GM21381 (cell line): Measurements from ENCODE around the gene TMEM200B.
"Not testable (repeated sequence)": the region's sequence is repeated elsewhere in the genome, so short reads cannot be mapped to it uniquely, and the experiment has no call there.

Experiments
- ATAC-seq: cut with Tn5 transposase; IDR thresholded peaks from one replicate; pipeline ENCODE4 v1.9.1; 2021; ENCODE audit warnings: mild to moderate bottlenecking, moderate library complexity; ENCODE audit not compliant: unreplicated experiment

TMEM200B gene

GRCh38 chr1:29123887-29124365, at the start of gene TMEM200B:
Gene TMEM200B (minus strand): TSS chr1:29123903. CDS start chr1:29121828, 2,075 bp downstream.
- no peak for ATAC-seq

- ATAC-seq = no peak
Observed at GRCh38 chr1:29172415-29172939, 48.8 kb upstream of the TMEM200B start.

DNA sequence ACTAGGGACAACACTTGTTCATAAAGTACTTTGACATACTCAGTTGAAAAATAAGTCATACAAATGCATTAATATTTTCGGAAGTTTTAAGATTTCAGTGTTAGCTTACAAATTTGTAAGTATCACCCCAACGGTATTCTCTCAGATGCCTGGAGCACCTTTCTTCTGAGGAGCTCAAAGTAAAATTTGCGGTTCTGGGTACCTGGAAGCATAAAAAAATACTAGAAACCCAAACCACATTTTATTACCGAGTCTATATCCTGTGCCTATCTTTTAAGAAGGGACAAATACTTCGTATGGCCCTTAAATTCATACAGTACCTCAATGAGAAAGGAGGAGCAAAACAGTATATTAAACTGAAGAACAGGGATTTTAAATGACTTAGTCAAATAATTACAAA, 47.8 kb upstream of the TMEM200B start:
- no peak for ATAC-seq

- no peak for ATAC-seq
Observed at GRCh38 chr1:29171089-29171488, 47.4 kb upstream of the TMEM200B start.

DNA sequence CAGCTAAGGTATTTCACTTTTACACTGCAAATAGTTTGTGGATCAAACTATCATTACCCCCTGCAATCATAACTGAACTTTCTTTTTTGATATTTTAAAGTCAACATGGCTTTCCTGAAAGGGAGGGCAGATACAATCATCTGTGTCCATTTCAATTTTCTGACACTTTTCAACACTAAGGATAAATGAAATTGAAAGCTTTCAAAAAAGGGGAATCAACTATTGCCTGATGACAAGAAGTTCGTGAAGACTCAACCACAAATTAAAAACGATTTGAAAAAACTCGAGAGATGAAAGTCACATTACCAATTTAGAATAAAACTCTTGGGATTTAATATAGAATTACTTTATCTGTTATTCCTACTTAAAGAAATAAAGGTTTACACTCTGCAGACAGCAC, 46.3 kb upstream of the TMEM200B start:
- no peak for ATAC-seq

GRCh38 chr1:29167904-29168303, 44.2 kb upstream of the TMEM200B start:
- ATAC-seq = no peak

DNA sequence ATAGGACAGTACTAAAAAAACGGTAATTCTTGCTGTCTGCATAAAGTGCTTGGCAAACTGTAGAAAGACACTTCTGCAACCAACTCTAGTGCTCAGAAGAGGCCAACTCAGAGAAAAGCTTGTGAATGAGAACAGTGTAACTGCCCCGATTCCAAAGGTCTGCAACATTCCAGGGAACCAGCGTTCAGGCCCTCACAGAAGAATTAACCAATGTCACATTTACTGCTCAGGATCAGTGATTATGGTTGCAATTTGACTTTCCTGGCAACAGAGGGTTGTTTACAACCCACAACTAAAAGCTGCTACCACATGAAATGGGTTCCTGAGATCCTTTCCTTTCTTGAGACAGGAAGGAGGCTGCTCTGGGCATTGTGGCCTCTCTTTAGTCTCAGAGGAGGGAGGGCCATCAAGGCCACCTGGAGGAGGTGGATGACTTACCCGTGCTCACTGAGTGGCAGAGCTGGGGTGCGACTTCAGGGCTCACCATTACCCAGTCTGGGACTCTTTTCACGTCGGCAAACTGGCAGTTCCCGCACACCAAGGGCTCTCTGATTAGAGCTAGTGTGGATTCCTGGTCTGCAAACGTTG, 42.7 kb upstream of the TMEM200B start:
- ATAC-seq = no peak

DNA sequence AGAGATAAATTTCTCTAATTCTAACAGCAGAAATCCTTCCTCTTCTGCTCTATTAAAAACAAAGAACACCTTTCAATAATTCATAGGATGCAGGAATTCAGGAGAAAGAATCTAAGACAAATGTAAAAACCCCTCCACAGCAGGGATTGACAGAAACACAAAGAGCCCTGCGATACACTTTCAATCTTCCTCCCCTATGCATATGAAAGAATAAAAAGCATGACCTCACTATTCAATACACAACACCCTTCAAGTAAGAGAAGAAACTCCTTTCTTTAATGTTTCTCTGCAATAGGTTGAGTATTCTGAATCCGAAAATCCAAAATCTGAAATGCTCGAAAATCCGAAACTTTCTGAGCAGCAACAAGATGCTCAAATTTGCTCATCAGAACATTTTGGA, 40.9 kb upstream of the TMEM200B start:
- no peak for ATAC-seq

GRCh38 chr1:29162476-29163138, 38.9 kb upstream of the TMEM200B start:
- ATAC-seq = no peak

DNA sequence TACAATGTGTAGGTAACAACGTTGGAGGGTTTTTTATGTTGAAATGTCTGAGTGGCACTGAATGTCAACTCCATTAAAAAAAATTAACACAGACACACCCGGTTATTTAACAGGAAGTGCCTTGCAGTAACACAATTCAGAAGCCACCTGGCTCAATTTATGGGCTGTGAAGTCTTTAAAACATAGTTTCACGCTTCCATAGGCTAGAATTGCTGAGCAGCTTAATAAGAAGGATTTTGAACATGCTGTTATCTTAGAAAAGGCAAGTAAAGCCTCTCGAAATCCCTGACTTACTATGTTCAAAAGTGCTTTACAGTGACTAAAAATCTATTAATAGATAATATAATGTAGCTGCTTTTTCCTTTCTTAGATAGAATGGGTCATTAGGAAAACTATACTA, 38.3 kb upstream of the TMEM200B start:
- no peak for ATAC-seq

DNA sequence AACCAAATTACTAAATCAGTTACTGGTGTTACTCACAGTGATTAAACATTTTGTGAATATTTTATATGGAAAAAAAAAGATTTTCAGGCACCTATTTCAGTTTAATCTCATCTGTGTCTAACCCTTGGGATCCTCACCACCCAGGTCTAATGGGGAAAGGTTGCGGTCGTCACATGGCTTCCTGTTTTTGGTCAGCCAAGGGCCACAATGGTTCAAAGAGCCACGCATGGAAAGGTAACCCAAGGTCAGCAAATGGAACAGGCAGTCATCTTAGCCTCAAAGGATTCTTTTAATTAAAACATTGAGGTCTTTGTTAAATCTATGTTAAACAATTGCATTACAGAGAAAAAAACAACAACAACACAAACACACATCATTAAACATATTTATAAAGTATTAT, 36.1 kb upstream of the TMEM200B start:
- ATAC-seq = no peak

DNA sequence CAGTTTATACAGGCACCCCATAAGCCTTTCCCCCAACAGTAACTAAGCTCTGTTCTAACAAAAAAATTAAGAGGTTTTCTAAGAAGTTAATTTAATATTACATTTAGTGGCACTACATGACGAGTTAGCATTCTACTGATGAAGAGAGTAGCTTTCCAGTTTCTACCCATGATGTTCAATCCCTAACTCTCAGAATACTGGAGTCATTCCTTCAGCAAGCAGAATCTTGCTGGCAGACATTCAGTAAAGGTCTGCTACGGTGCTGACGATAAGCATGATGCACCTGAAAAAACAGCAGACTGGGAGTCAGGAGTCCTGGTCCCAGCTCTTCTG, 33.5 kb upstream of the TMEM200B start:
- no peak for ATAC-seq

GRCh38 chr1:29156543-29157268, 33.0 kb upstream of the TMEM200B start:
- no peak for ATAC-seq

DNA sequence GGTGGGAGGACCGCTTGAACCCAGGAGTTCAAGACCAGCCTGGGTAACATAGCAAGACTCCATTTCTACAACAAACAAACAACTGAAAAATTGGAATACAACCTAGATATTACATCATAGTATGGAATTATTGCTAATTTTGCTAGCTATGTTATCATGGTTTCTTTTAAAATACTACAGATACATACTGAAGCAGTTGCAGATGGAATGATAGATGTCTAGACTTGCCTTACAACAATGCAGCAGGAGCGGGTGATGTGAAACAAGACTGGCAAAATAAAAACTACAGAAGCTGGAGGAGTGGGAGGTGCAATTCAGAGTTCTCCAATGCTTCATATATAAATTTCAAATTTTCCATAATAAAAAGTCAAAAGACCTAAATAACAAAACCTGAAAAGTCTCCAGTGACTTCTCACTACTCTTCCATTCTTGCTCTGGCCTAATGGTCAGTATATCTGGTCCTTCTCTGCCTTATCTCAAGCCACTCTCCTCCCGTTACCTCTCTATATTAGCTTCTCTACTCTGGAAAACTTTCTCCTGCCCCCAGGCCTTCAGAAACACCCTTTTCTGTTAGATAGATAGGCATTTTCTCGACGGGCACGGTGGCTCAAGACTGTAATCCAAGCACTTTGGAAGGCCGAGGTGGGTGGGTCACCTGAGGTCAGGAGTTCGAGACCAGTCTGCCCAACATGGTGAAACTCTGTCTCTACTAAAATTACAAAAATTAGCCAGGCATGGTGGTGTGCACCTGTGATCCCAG, 28.5 kb upstream of the TMEM200B start:
- ATAC-seq = no peak

DNA sequence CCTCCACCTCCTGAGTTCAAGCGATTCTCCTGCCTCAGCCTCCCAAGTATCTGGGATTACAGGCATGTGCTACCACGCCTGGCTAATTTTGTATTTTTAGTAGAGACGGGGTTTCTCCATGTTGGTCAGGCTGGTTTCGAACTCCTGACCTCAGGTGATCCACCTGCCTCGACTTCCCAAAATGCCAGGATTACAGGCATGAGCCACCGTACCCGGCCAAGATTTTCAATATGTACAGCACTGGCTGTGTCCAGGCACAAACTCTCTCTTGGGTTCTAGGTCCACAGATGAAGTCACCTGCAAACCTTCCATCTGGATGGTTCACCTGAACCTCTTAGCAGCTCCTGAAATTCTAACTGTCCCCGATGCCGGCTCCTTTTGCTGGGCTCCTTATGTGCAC, 26.6 kb upstream of the TMEM200B start:
- not testable (repeated sequence) for ATAC-seq

- ATAC-seq = no peak
Observed at GRCh38 chr1:29148656-29149491, 25.2 kb upstream of the TMEM200B start.

DNA sequence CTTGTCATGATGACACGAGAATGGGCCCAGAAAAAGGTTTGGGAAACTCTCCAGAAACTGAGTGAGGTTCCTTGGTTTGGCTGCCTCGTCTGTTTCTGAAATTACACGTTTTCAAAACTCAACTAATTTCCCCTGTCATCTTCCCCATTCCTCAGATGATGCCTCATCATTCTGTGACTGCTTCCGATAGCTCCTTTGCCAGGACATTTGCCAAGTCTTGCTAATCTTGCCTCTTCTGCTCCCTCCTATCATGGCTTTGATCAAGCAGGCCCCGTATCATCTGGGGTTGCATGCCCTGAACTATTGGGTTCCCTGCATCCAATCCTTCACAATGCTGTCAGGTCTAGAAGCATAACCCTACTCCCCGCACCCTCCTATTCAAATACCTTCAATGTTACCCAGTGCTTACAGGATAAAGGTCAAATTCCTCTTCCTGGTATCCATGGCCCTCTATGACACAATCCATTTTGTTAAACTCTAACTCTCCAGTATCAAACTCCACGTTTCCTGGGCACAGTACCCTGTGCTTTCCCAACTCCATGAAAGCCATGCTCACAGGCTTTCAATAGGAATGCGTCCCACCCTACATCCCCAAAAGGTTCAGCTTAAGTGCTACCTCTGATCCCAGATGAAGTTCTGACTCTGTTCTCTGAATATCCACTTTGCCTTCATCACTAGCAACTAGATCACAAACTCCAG, 22.2 kb upstream of the TMEM200B start:
- ATAC-seq = no peak

GRCh38 chr1:29144178-29144577, 20.5 kb upstream of the TMEM200B start:
- no peak for ATAC-seq

- no peak for ATAC-seq
Observed at GRCh38 chr1:29142714-29143113, 19.0 kb upstream of the TMEM200B start.
